ENCODE results near the gene RBM33.

GRCh38 chr7:155635817-155636216, 8.6 kb upstream of the RBM33 start:
- TF ChIP-seq CTCF (IDR thresholded peaks at IDR 0.05 in 8 of 11, conservative IDR thresholded peaks at IDR 0.05 in 3 of 11) (no peak), POLR2AphosphoS5 (IDR thresholded peaks at IDR 0.05) (no peak), POLR2A (IDR thresholded peaks at IDR 0.05) (no peak)
